HG03103 (cell line): ENCODE data around the gene EFNB1.

ENCODE experiments used
- ATAC-seq: cut with Tn5 transposase; IDR thresholded peaks from one replicate; pipeline ENCODE4 v1.9.1; 2021; ENCODE audit warnings: low read depth; ENCODE audit not compliant: unreplicated experiment

The EFNB1 gene

DNA sequence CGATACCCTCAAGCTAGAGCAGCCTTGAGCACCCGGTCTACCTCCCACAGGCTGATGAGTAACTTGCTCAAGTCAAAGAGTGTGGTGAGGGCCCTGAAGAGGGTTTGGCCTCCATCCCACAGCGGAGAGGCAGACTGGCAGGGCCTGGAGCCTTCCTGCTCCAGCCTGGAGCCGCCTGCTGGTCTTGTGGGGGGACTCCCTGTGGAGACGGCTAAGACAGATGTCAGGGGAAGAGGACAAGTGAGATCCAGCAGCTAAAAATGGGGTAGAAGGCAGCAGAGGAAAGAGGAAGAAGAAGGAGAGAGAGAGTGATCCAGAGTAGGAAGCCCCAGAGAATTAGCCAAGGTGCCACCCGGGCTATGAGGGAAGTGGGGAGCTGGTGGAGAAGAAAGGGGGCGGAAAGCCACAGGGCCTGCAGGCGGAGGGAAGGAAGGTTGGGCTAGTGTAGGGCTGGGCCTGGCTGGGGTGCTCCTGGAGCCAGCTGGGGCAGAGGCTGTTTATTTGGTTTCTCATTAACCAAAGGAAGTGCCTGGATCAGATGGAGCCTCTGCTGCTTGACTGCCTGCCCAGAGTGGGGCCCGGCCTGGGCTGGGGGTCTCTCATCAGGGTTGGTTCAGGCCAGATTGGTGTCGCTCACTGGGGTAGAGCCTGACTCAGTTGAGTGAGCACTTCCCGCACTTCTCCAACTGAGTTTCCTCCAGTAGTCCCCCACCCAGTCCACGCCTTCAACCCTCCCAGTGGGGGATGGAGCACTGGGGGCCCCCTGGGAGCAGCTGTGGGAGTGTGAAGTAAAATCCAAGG is 14.2 kb downstream of the EFNB1 start:
- no peak for ATAC-seq

DNA sequence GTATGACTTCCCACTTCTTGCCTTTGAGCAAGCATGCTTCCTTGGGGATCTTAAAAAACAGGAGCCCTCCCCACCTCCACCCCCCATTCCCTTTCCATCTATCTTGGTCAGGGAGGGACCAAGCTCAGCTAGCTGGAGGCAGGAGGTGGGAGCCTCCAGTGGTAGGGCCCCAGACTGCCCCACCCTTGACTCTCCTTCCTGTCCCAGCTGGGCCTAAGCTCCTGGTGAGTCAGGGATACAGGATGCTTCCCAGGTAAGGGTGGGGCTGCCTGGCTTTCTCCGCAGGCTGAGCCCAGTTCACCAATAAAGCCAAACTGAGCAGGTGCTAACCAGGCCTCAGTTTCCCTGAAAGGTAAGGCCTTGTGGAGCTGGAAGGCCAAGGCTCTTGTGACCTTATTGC is 15.2 kb downstream of the EFNB1 start:
- ATAC-seq: no peak

DNA sequence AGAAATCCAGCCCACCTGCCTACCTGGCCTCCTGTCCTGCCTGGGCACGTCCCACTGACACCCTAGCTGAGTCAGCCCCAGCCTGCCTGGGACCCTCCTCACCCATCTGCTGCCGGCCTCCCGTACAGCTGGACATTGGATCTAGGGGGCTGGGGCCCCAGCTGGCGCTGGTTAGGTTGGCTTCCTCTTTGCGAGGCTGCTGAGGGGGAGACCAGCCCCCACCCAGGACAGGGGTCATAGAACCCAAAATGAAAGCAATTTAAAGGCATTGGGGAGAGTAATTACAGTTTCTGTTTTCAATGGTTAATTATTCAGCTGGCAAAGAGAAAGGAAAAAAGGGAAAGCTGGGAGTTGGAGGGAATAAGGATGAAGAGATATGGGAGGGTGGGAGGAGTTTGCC is 15.8 kb downstream of the EFNB1 start:
- no peak for ATAC-seq

DNA sequence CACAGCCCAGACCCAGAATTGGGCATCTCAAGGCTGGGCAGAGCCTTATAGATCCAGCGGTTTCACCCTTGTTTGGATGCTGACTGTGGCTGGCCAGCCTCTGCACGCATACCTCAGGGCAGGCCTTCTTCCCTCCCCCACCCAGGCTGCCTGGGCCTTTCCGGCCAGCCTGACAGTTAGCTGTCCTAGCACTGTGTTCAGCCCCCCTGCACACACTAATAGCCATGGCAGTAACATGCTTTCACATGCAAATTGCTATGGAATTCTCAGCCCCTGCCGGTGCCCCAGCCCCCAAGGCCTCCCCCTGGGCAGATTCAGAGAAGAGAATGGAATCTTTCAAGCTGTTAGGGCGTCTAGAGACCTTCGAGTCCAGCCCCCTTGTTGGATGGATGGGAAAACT is 17.7 kb downstream of the EFNB1 start:
- ATAC-seq: no peak

DNA sequence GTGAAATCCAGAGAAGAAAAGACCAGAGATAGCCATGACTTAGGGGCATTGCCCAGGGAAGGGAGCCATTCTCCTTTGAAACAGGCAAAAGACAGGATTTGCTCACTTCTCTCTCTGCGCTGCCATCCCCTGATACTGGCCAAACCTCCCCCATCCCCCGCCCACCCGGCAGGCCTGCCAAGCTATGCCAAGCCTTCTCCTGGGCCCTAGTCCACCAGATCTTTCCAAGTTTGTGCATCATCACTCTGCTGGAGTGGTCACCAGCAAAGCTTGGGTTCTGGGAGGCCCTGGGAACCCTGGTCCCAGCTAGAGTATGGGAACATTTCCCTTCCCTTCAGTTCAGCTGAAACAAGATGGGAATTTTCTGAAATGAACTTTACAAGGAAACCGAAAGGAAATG is 18.4 kb downstream of the EFNB1 start:
- ATAC-seq: no peak

DNA sequence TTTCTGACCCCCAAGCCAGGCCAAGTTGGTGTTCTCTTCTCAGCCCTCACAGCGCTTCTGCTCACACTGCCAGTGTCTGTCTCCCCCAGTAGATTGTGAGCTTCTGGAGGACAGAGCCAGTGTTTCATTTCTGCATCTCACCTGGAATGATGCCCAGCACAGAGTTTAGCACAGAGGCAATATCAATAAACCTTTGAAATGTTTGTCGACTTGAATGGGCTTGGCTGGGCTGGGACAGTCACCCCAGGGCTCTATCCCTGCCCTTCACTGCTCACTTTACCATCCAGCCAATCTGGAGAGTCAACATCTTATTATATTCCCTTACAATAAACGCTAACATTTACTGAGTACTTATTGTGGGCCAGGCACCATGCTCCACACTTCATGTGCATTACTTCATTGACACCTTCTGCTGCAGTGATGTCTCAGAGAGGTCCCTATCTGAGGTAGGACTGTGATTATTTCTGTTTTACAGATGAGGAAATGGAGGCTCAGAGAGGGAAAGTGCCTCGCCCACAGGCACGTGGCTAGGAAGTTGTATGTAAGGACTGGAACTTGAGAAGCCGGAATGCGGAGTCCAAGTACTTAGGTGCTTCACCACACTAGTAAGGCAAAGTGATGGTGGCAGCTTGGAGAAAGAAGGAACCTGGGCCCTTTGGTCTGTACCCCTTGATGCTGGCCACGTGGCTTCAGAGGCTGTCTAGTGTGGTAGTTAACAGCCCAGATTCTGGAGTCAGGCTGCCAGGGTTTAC is 19.5 kb downstream of the EFNB1 start:
- no peak for ATAC-seq

DNA sequence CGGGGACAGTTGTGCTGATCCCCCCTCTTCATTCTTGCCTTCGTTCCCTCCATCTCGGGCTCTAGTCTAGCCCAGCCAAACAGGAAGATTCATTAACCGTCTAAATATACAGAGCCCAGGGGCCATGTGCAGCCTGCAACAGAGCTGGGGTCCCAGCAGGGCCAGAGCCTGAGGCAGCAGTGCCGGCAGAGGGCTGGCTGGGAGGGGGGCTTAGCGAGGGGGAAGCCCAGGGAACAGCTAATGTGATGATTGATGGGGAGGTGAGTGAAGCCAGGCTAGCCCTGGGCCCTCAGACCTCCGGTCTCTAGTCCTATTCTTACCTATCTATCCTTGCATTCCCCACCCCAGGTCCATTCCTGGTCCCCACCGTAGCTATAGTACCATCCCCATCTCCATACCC is 22.3 kb downstream of the EFNB1 start:
- ATAC-seq: no peak

DNA sequence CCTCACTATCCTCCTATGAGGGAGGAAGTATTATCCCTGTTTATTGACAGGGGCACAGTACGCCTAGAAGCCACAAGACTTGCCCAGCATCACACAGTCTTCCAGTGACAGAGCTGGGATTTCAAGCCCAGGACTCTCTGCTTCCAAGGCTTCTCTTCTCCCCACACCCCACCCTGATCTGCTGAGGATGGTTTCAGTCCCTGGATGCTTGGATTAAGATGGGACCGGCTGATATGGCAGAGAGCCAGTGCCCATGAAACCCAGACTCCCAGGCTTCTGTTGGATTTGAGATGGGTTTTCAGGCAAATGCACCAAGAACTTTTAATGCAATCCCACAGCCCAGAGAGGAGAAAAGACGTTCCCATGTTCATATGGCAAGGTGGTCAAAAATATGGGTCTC is 23.2 kb downstream of the EFNB1 start:
- ATAC-seq: no peak

DNA sequence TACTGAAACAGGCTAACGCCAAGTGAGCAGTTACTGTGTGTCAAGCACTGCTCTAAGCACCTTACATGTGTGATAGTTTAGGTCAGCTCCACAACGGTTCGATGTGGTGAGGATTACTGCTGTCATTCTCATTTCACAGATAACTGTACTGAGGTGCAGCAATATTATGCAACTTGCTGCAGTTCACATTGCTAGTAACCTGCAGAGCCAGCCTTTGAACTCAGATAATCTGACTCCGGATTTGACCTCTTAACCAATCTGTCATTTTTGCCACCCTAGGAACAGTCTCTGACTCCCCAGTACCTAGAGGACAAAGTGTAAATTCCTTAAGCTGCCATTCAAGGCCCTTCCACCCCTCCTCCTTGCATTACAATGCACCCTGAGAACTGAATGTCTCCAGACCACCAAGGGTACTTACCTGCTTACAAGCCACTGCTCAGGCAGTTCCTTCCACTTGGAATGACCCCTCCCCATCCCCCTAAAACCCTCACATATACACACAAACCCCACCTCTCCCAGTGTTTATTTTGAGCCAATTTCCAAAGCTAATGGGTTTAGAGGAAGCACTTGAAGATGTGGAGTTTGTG is 24.9 kb downstream of the EFNB1 start:
- ATAC-seq: no peak

DNA sequence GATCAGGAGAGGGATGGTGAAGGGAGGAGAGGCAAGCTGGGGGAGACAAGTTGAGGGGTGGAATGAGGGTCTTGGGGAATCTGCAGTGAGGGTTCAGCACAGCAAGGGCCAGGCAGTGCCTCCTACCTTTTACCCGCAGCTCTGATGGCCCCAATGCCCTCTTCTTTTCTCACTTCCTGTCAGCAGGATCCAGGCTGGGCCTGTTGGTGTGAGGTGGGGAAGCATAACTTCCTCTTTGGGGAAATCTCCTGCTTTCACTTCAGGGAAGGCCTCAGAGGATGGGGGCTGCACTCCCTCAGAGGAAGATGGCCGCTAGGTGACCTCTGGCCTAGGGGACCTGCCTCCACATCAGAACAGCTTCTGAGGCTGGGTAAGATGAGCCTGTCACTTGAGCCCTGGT is 36.5 kb downstream of the EFNB1 start:
- ATAC-seq: no peak

DNA sequence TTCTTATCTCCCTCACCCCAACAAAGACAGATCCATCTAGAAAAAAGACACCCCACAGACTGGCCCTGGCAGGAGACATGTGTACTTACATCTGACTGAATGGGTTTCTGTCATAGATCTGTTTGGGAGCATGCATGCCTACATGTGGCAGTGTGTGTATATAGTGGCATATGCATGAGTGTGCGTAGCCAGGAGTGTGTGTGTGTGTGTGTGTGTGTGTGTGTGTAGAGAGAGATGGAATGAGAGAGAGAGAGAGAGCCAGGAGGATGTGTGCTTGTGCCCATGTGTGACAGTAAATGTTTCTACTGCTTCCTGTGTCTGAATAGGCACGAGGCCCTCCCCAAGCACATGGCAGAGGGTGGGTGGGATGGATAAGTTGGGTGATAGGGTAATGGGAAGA is 37.1 kb downstream of the EFNB1 start:
- no peak for ATAC-seq

DNA sequence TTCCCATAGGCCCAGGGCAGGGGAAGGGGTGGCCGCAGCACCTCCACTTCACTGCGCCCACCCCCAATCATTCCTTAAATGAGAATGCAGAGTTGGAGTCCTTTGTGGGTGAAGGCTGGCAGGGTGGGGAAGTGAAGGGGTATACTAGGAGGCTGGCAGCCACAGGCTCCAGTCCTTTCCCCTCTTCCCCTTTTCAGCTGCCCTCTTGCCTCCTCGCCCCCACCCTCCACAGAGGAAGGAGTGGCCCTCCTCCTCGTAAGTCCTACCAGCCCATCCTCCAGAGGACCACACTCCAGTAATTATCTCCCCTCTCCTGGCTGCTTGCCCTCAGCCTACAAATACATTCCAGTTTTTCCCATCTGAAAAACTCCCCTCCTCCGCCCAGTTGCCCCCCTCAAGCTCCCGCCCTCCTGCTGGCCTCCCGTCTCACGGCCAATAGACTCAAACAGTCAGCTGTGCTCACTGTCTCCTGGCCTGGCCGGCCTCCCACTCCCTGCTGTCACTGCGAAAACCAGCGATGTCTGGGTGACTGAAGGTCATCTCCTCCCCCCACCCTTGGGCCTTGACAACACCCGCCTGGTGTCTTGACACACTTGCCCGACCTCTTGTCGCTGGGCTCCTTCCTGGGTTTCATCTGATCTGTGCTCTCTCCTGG is 38.8 kb downstream of the EFNB1 start:
- no peak for ATAC-seq

DNA sequence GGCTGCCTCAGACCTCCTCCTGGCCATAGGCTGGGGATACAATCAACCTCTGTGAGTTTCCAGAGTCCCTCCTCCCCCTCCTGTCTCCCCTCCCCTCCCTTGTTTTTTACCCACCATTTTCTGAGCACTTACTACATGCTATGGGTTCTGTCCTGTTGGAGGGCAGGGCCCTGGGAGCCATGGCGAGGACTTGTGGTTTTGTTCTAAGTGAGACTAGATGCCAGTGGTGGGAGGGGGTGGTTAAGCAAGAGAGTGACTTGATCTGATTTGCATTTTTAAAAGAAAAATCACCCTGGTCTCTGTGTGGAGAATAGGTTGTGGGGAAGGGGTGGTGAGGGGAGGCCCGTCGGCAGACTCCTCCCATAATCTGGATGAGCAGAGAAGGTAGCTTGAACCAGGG is 39.5 kb downstream of the EFNB1 start:
- no peak for ATAC-seq

DNA sequence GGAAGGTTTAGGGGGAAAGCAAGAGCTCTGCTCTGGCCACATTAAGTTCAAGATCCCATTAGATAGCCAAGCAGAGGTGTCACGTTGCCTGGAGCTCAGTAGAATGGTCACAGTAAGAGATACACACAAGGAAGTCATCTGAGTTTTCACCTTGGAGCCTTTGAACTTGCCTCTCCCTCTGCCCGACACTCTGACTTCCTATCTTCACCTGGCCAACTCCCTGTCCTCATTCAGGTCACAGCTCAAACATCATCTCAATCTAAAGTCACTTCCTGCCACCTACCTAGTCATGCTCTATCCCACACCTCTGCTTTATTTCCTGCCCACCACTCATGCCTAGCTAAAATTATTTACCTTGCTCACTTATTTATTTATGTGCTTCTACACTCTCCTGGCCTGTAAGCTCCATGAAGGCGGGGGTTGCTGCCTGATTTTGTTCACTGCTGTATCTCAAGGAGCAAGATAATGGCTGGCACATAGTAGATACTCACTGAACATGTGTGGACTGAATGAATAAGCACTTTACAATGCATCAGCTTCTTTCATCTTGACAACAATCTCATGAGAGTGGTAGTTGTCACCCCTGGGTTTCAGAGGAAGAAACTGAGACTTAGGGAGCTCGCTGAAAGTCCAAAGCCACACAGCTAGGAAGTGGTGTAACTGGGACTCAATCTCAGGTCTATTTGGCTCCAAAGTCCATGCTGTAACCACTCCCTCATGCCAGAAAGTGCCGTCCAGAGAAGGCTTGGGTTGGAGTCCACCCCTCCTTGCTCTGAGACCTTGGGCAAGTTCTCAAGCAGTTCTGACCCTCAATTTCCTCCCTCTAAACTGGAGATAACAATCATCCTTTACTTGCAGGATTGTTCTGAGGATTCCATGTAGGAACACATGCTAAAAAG is 40.3 kb downstream of the EFNB1 start:
- no peak for ATAC-seq

DNA sequence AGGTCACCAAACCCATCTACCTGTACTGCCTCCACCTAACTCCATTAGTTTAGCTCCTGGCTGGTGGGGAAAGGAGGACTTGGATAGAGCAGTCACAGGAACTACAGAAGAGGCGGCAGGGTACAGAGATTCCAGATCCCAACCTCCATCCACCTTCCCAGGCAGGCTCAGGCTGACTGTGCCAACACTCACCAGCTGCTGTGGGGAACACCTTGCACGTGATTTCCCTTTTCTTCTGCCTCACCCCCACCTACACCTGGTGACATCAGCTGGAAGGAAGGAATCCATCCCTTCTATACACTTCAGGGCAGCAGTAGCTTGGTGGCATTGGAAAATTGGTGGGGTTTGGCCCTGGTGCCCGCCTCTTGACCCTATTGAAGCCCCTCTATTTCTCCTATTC is 41.5 kb downstream of the EFNB1 start:
- ATAC-seq: no peak

DNA sequence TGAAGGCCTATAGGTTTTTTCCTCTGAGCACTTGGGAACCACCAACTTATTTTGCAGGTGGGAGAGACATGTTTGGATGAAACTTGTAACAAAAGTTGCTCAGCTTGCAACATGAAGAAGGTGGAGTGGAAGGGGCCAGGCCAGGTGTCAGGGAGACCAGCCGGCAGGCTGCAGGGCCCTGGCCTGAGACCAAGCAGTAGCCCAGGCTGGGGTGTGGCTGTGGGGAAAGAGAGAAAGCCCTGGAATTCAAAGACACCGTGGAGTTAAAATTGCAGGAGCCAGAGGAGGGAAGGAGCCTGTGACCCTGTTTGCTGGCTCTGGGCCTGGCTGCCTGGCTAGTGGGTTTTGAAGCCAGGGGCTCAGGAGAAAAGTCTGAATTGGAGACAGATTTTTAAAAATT is 43.4 kb downstream of the EFNB1 start:
- ATAC-seq: no peak

DNA sequence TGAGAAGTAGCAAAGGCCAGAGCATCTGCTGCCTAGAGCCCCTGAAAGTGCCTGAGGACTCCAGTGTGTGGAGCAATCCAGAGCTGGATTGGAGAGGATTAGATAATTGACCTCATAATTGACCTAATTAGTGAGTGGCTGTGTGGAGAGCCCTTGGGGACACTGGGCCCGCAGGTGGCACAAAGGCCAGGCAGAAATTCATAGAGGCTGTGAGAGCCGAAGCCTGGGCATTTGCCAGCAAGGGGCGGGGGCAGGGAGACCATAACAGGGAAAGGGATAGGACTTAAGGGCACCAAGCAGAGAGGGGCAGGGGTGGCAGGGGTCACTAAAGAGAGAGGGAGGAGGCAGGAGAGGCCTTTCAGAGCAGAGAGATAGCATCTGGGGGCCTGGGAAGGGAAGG is 45.3 kb downstream of the EFNB1 start:
- ATAC-seq: no peak

DNA sequence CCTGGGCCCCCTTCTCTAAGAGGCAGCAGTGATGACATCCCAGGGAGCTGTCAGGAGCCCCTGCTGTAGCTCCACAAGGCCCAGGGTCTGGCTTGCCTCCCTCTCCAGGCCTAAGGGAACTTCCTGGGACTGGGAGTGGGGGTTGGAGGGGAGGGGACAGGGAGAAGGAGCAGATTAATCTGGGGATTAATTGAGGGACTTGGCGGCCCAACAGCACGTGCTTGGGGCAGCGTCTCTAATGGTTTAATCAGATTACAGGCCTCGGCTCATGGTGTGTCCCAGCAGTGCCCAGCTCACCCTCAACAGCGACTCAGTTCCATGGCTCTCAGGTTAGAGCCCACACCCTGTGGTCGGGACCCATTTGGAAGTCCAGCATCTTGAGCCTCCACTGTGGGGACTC is 47.9 kb downstream of the EFNB1 start:
- no peak for ATAC-seq

DNA sequence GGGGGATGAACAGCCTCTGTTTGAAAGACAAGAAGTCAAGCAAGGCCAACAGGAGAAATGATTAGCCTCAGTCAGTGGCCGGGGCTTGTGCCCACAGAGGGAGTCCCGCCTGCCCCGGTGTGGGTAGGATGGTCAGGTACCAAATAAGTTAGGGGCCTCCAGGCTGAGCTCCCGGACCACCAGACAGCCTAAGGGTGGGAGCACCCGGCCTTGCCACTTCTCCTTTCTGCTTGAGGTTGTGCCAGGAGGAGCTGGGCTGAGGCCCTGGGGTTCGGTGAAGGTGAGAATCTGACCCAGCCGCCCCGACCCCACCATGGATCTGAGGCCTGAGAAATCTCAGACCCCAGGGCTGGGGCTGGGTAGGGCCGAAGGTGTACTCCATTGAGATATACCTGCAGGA is 48.8 kb downstream of the EFNB1 start:
- ATAC-seq: no peak

DNA sequence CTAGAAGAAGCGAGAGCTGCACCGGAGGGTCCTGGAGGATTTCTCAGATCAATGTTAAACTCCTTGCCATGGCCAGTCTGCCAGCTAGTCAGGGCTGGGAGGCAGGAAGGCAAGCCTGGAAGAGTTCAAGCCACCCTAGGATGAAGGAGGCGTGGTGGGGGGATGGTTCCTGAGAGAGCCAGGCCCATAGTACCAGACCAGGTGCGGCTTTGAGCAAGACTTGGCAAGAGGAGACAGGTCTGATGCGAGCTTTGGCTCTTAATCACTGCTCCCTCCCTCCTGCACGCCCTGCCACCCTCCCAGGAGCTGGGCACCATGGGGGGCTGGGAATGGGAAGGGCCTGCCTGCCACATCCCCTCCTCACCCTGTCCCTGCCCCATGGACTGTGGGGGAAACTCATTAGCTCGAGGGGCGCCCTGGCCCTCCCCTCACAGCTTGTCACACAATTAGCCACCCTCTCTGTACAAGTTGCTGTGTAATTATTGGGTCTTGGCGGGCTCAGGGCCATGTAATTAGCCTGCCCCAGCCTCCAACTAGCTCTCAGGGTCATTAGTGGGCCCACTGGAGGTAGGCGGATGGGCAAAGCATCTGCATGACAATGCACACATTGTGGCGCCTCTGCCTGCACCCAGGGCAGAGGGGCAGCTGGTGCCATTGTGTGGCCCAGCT is 50.3 kb downstream of the EFNB1 start:
- ATAC-seq: no peak
